GM19025 (cell line): Measurements from ENCODE around the gene DYRK1B.
A peak's percentile ranks its signal among the peaks of the same experiment; 100 is the strongest.
"Not testable (repeated sequence)": the region's sequence is repeated elsewhere in the genome, so short reads cannot be mapped to it uniquely, and the experiment has no call there.

Experiments used
- ATAC-seq: cut with Tn5 transposase; IDR thresholded peaks from one replicate; pipeline ENCODE4 v1.9.1; 2021; ENCODE audit warnings: mild to moderate bottlenecking, low read depth, moderate library complexity; ENCODE audit not compliant: unreplicated experiment

The DYRK1B gene

GRCh38 chr19:39833464-39834286 lies at the start of gene DYRK1B:
Gene DYRK1B, minus strand, starts transcription at chr19:39834162. Its CDS starts 2,295 bp downstream, at chr19:39831867.
- peak; percentile 91 for ATAC-seq

GRCh38 chr19:39882645-39883044 lies 48.7 kb upstream of the DYRK1B start:
- not testable (repeated sequence) for ATAC-seq

GRCh38 chr19:39881495-39882110 lies 47.6 kb upstream of the DYRK1B start:
- not testable (repeated sequence) for ATAC-seq

- not testable (repeated sequence) for ATAC-seq
Observed at GRCh38 chr19:39880241-39880640, 46.3 kb upstream of the DYRK1B start.

- not testable (repeated sequence) for ATAC-seq
Observed at GRCh38 chr19:39879796-39880195, 45.8 kb upstream of the DYRK1B start.

GRCh38 chr19:39878866-39879265 lies 44.9 kb upstream of the DYRK1B start:
- not testable (repeated sequence) for ATAC-seq

GRCh38 chr19:39878398-39878797 lies 44.4 kb upstream of the DYRK1B start:
- no peak for ATAC-seq

- not testable (repeated sequence) for ATAC-seq
Observed at GRCh38 chr19:39877982-39878381, 44.0 kb upstream of the DYRK1B start.

GRCh38 chr19:39877488-39877887 lies 43.5 kb upstream of the DYRK1B start:
- not testable (repeated sequence) for ATAC-seq

GRCh38 chr19:39876486-39876885 lies 42.5 kb upstream of the DYRK1B start:
- ATAC-seq = not testable (repeated sequence)

GRCh38 chr19:39875401-39875864 lies 41.5 kb upstream of the DYRK1B start:
- not testable (repeated sequence) for ATAC-seq

GRCh38 chr19:39874404-39874803 lies 40.4 kb upstream of the DYRK1B start:
- ATAC-seq = no peak

GRCh38 chr19:39873385-39873784 lies 39.4 kb upstream of the DYRK1B start:
- ATAC-seq = no peak

- no peak for ATAC-seq
Observed at GRCh38 chr19:39871886-39872866, 38.2 kb upstream of the DYRK1B start.

GRCh38 chr19:39871362-39871761 lies 37.4 kb upstream of the DYRK1B start:
- no peak for ATAC-seq

GRCh38 chr19:39870171-39870971 lies 36.4 kb upstream of the DYRK1B start:
- no peak for ATAC-seq

GRCh38 chr19:39867952-39868351 lies 34.0 kb upstream of the DYRK1B start:
- no peak for ATAC-seq

- ATAC-seq = no peak
Observed at GRCh38 chr19:39867133-39867532, 33.2 kb upstream of the DYRK1B start.

GRCh38 chr19:39865953-39866352 lies 32.0 kb upstream of the DYRK1B start:
- no peak for ATAC-seq

GRCh38 chr19:39865186-39865585 lies 31.2 kb upstream of the DYRK1B start:
- ATAC-seq = no peak
